NCI-H187 treated with DMSO at 0.1 percent for 48 hours (cell line): Measurements from ENCODE around the gene LONP2.
"Not testable (repeated sequence)": the region's sequence is repeated elsewhere in the genome, so short reads cannot be mapped to it uniquely, and the experiment has no call there.

Source experiments
- DNase-seq: peaks from one replicate; lab custom pipeline; 2025; lab: John Stamatoyannopoulos, UW

Gene LONP2

GRCh38 chr16:48340054-48340453, 96.0 kb downstream of the LONP2 start:
- DNase-seq: no peak

DNA sequence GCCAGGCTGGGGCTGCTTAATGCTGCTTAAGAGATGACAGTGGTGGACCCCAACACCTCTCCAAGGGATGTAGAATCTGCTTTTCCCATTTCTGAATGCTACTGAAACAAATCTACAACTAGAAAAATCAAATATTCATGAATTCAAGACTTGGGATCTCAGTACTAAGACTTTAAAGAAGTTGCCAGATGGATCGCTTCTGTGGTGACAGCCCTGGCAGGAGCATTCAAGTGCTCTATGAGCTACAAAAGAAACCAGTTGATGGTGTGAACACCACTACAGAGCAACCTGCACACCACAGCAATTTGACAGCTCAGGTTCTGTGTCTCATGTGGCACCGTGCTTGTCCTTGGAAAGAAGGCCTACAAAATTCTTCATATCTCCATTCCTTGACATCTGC, 98.5 kb downstream of the LONP2 start:
- DNase-seq: no peak

- DNase-seq: no peak
Measured at GRCh38 chr16:48347191-48347865, 103.2 kb downstream of the LONP2 start.

GRCh38 chr16:48347980-48348379, 103.9 kb downstream of the LONP2 start:
- no peak for DNase-seq

GRCh38 chr16:48350736-48351135, 106.6 kb downstream of the LONP2 start:
- DNase-seq: no peak

DNA sequence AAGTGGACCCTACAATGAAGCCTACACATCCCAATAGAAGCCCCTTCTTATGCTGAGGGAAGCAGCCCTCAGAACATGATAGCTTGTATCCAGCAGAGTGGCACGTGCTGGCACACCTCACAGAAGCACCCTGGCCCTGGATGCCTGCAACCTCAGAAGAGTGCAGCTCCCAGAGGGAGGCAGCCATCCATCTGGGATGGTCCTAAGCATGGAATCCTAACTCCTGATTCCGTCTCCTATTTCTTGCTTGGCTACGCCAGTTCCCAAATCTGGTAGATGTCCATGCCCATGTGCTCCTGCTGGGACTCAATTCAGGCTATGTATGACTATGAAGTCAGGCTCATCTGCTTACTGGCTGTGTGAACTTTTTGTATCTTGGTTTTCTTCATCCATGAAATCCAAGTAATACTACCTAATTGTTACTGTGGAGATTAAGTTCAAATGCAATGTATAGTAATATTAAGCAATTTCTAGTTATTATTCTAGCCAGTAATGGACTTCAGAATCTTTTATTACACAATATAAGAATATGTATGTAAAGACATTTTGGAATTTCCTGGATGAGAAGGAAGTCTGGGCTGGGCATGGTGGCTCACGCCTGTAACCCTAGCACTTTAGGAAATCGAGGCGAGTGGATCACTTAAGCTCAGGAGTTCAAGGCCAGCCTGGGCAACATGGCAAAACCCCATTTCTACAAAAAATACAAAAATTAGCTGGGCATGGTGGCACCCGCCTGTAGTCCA, 108.7 kb downstream of the LONP2 start:
- no peak for DNase-seq

- DNase-seq: no peak
Measured at GRCh38 chr16:48353565-48354163, 109.6 kb downstream of the LONP2 start.

DNA sequence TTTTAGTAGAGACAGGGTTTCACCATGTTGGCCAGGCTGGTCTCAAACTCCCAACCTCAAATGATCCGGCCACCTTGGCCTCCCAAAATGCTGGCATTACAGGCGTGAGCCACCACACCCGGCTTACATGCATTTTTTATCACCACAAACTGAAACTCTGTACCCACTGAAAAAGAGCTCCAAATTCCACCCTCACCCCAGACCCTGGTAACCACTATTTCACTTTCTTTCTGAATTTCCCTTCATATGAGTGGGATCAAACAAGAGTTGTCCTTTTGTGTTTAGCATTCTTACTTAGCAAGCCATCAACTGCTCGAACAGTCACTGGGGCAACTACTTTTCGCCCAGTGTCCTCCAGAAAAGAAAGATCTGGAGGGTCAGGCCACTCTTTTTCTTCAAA, 110.3 kb downstream of the LONP2 start:
- DNase-seq: not testable (repeated sequence)

- no peak for DNase-seq
Measured at GRCh38 chr16:48354877-48355855, 111.1 kb downstream of the LONP2 start.

- no peak for DNase-seq
Measured at GRCh38 chr16:48356633-48357376, 112.7 kb downstream of the LONP2 start.

DNA sequence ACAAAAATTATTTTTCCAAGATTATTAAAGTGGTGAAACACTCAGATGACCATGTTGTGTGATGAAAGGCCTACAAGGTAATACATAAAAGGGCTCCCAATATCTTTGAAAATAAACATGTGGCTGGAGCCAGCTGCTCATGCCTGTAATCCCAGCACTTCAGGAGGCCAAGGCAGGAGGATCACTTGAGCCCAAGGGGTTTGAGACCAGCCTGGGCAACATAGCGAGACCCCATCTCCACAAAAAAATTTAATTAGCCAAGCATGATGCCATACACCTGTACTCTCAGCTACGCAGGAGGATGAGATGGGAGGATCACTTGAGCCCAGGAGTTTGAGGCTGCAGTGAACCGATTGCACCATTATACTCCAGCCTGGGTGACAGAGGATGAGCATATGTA, 114.3 kb downstream of the LONP2 start:
- DNase-seq: no peak

GRCh38 chr16:48359983-48360382, 115.9 kb downstream of the LONP2 start:
- DNase-seq: no peak

- no peak for DNase-seq
Measured at GRCh38 chr16:48361012-48361411, 116.9 kb downstream of the LONP2 start.

- DNase-seq: no peak
Measured at GRCh38 chr16:48361540-48362144, 117.5 kb downstream of the LONP2 start.

GRCh38 chr16:48365025-48365600, 121.0 kb downstream of the LONP2 start:
- DNase-seq: no peak

DNA sequence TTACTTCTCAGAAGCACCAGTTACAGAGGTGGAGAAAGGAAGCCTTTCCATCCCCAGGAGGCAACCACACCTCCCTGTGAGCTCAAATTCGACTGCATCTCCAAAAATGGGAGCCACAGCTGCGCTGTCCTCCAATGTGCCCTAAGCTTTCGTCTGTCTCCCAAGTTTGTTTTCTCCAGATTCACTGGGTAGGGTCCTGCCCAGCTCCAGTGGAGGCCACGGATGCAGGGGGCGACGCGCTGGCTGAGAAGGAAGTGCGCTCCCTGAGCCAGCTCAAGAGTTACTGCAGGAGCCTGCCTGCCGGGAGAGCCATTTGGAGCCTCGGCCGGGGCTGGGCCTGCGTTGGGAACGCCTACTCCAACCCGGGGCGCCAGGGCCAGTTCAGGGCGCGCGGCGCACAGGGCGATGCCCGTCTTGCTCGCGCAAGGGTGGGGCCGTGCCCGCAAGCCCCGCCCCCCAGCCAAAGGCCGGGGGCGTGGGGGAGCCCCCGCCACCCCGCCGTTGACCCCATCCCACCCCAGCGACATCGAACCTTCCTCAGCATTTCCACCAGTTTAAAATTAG, 121.6 kb downstream of the LONP2 start:
- no peak for DNase-seq

DNA sequence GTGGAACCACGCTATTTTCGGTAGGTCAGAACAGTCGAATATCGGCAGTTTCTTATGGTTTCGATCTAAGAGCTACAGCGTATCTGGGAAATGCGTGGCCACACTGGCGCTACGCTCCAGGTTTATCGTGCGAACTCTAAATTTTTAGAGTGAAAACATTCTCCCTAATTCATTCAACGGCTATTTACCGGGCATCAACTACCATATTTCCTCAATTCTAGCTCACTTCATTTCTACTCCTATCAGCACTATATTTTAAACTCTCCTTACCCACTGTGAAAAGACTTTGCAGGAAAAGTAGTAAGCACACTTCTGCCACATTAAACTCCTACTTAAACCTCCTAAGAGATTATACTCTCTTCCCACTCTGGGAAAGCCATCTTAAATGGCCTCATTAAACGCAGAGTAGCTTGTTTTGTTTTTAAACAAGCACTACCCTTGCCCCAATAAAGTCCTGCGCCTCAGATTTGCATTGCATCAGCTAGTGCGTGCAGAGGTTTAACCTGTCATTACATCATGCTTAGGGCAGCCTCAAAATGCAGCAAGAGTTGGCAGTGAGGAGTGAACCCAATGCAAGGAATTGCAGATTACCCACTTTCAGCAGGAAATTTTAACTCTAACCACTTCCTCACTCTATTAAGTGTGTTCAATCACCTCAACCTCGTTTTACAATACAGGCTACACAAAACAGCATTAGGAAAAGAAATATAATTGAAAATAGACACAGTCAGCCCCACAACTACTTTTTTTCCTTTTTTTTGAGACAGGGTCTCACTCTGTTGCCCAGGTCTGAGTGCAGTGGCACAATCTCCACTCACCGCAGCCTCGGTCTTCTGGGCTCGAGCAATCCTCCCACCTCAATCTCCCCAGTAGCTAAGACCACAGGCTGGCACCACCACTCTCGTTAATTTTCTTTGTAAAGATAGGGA, 122.3 kb downstream of the LONP2 start:
- no peak for DNase-seq

DNA sequence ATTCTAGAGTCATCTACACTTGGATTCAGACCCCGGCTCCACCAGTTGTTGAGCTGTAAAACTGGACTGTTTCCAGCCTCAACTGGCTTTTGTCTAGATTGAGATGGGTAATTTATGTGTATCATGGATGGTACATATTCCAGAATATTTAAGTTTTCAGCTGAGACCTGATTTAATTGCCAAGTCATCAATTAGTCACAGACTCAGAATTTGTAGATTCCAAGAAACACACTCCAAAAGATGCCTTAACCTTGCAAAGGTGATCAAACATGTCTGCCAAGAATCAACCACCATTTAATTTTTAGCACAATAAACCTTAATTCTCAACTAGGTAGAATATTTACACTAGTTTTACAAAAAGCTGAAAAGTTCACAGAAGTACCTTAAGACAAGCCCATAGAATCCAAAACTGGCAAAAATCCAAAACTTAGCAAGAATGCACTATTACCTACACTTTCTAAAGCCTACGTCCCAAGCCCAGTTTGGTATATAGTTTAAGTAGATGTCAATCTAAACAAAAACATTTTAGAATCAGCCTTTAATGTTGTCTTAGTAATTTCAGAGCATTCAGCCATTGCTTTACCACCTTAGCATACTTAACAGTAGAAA, 123.4 kb downstream of the LONP2 start:
- no peak for DNase-seq

DNA sequence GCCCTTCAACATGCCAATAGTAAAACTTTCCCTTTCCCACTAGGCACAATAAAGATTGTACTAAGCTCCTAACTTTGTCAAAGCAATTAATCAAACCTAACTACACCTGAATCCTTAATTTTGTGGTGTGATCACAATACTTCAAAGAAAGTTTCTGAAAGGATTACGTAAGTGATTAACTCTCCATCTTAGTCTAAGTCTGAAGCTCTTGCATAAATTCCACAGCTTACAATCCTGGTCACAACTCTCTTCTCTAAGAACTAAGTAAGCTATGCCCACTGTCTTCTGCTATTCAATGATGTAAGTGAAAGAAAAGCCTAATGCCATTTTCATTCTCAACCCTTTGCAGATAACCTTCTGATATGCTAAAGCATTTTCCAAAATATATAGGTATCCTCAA, 125.7 kb downstream of the LONP2 start:
- DNase-seq: no peak
